LNCAP (cell line): Measurements from ENCODE around the gene TNFSF15.

Source experiments
- CTCF ChIP-seq: fragments of 450-650 bp; IDR thresholded peaks from 2 replicates; pipeline ENCODE4 v1.5.1; 2017; ENCODE audit warnings: mild to moderate bottlenecking

Gene TNFSF15

GRCh38 chr9:114759512-114760341, 46.1 kb downstream of the TNFSF15 start:
- no peak for TF ChIP-seq CTCF

- TF ChIP-seq CTCF, result no peak
These were observed 47.9 kb downstream of the TNFSF15 start for GRCh38 chr9:114757984-114758383.

- no peak for TF ChIP-seq CTCF
These were observed 48.4 kb downstream of the TNFSF15 start for GRCh38 chr9:114757395-114757794.

GRCh38 chr9:114756920-114757319, 48.9 kb downstream of the TNFSF15 start:
- TF ChIP-seq CTCF, result no peak

GRCh38 chr9:114754581-114754980, 51.3 kb downstream of the TNFSF15 start:
- TF ChIP-seq CTCF, result no peak

GRCh38 chr9:114746591-114747346, 59.1 kb downstream of the TNFSF15 start:
- TF ChIP-seq CTCF, result no peak

- no peak for TF ChIP-seq CTCF
These were observed 59.8 kb downstream of the TNFSF15 start for GRCh38 chr9:114745879-114746550.
